Fibroblast of lung (primary cell): ENCODE data around the gene KIAA1671. TPM values are rescaled to one million over a fixed set of nuclear protein-coding genes. Genes with fewer than 3 reads are reported as not detected.

Experiments used
- DNase-seq, 2 donors: peaks; one replicate each; pipeline versions ENCODE4 v3.0.0 to v3.0.0-alpha.2; 2010; ENCODE audit warnings: low read depth in 2 of 2
- H2AFZ ChIP-seq: 2 replicates; pipeline ENCODE4 v1.5.1; 2012; ENCODE audit warnings: low read length, control low read depth, inconsistent platforms
- H3K27ac ChIP-seq: 2 replicates; pipeline ENCODE4 v1.5.1; 2011; ENCODE audit warnings: low read length, control low read depth; ENCODE audit not compliant: insufficient read depth
- H3K27me3 ChIP-seq: 2 replicates; pipeline ENCODE4 v1.5.1; 2011; ENCODE audit warnings: mild to moderate bottlenecking, low read length; ENCODE audit not compliant: control insufficient read depth, insufficient read depth
- H3K36me3 ChIP-seq: 2 replicates; pipeline ENCODE4 v1.5.1; 2011; ENCODE audit warnings: low read length; ENCODE audit not compliant: control insufficient read depth, insufficient read depth
- H3K4me1 ChIP-seq: 2 replicates; pipeline ENCODE4 v1.5.1; 2011; ENCODE audit warnings: low read length; ENCODE audit not compliant: control insufficient read depth, insufficient read depth; ENCODE audit errors: extremely low read depth
- H3K4me2 ChIP-seq: 2 replicates; pipeline ENCODE4 v1.5.1; 2011; ENCODE audit warnings: low read length, control low read depth; ENCODE audit not compliant: insufficient read depth; ENCODE audit errors: extremely low read depth
- H3K4me3 ChIP-seq, 4 experiments: fragments of 200-600 bp in 1 of 4; sonication (generic) in 1 of 4; replicated peaks in 1 of 4; 2 replicates each; pipeline ENCODE4 v1.5.1; 2011 to 2016; ENCODE audit warnings: low read length in 4 of 4, low read depth in 3 of 4, mild to moderate bottlenecking in 3 of 4, control low read depth in 2 of 4, inconsistent platforms in 1 of 4, mixed read lengths in 1 of 4; ENCODE audit not compliant: insufficient read depth in 1 of 4; ENCODE audit errors: control extremely low read depth in 1 of 4
- H3K79me2 ChIP-seq: 2 replicates; pipeline ENCODE4 v1.5.1; 2012; ENCODE audit warnings: mild to moderate bottlenecking, low read length, inconsistent platforms; ENCODE audit not compliant: control insufficient read depth, insufficient read depth
- H3K9ac ChIP-seq: 2 replicates; pipeline ENCODE4 v1.5.1; 2011; ENCODE audit warnings: mild to moderate bottlenecking, low read length, control low read depth; ENCODE audit not compliant: insufficient read depth
- H3K9me3 ChIP-seq: 2 replicates; pipeline ENCODE4 v1.5.1; 2012; ENCODE audit warnings: low read depth, low read length; ENCODE audit not compliant: control insufficient read depth, insufficient read depth
- H4K20me1 ChIP-seq: 2 replicates; pipeline ENCODE4 v1.5.1; 2011; ENCODE audit warnings: low read length; ENCODE audit not compliant: control insufficient read depth, insufficient read depth; ENCODE audit errors: extremely low read depth
- CTCF ChIP-seq, 2 donors: IDR thresholded peaks in 1 of 2; conservative IDR thresholded peaks in 1 of 2; 1 replicate in 1 of 2; 2 replicates in 1 of 2; pipeline ENCODE4 v1.5.1; 2011 to 2012; ENCODE audit warnings: low read length in 2 of 2, control low read depth in 1 of 2, inconsistent platforms in 1 of 2, low read depth in 1 of 2, mild to moderate bottlenecking in 1 of 2
- EZH2 ChIP-seq: IDR thresholded peaks from 2 replicates; pipeline ENCODE4 v1.5.1; 2012; ENCODE audit warnings: low read length, control low read depth, mild to moderate bottlenecking; ENCODE audit errors: missing control alignments
- polyA plus RNA-seq, 2 donors: library from polyadenylated mRNA; depleted of rRNA in 1 of 2; stranded (reverse) in 1 of 2; unstranded in 1 of 2; fragments of >200 nt; gene quantifications; 2 replicates each; pipeline ENCODE4 v1.2.1, GENCODE V29; 2011 to 2012; ENCODE audit warnings: missing spikeins in 1 of 2
- total RNA-seq: library from RNA; depleted of rRNA; stranded (reverse); fragments of >200 nt; gene quantifications from 2 replicates; pipeline ENCODE4 v1.2.1, GENCODE V29; 2014

KIAA1671 gene
- total and polyA plus RNA-seq, 2 donors (not counting 1 experiment from before 2014, with no cell fraction given) = 0.34 to 1.3 TPM

DNA sequence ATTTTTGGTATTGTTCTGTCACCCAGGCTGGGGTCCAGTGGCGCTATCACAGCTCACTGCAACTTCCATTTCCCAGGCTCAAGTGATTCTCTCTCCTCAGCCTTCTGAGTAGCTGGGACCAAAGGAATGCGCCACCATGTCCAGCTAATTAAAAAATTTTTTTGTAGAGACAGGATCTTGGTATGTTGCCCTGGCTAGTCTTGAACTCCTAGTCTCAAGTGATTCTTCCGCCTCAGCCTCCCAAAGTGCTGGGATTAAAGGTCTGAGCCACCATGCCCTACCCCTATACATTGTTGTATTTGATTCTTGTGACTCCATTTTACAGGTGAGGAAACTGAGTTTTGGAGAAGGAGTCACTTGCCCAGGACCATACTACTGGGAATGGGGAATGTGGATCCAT, 11.9 kb downstream of the KIAA1671 start:
- Histone ChIP-seq H4K20me1 (no peaks in the 10 kb centered on the region), H2AFZ (no peak overlapping the region), H3K9ac (no peak overlapping the region), H3K9me3 (no peaks in the 10 kb centered on the region), H3K27me3 (no peaks in the 10 kb centered on the region), H3K36me3 (no peaks in the 10 kb centered on the region), H3K4me2 (no peak overlapping the region), H3K4me1 (no peaks in the 10 kb centered on the region), H3K4me3 (no peak overlapping the region), H3K27ac (no peak overlapping the region), H3K79me2 (no peaks in the 10 kb centered on the region)
- DNase-seq = no peak
- no peak for TF ChIP-seq CTCF (conservative IDR thresholded peaks at IDR 0.05 in 1 of 2, IDR thresholded peaks at IDR 0.05 in 1 of 2; ENCODE audit: low read depth in 1 of 2, low read length in 2 of 2)
- TF ChIP-seq EZH2 = no peak

DNA sequence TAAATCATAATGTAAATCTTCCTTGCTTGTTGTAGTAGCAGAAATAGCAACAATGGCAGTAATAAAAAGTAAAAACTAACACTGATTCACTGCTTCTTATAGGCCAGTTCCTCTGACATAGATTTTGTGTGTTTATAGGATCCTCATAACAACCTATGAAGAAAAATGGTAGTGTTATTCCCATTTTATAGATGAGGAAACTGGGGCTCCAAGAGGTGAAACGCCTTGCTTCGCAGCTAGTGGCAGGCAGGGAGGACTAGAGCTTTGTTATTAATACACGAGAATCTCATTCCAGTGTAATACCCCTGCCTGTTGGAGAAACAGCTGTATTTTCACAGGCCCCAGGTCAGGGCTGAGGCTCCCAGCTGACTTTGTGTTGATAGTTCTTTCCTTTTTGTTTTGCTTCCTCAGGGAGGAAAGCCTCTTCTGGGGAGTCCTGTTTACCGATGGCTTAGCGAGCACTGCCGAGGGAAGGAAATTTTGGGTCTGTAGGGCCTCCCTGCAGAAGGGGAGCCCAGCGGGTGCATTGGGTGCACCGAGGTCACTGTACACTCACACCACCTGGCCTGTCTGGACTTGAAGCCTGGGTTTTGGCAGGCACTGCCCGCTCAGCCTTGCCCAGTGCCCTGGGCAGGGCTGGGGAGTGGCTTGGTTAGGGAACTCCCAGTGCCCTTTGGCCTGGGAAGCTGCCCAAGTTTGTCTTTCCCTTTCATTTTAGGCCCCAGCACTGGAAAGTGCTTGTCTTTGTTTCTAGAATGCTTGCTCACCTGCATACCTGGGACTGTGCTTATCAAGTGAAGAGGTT, 13.5 kb downstream of the KIAA1671 start:
- Histone ChIP-seq H2AFZ (no peak overlapping the region), H3K36me3 (no peaks in the 10 kb centered on the region), H3K27me3 (no peaks in the 10 kb centered on the region), H3K4me3 (no peak overlapping the region), H3K4me1 (no peaks in the 10 kb centered on the region), H3K79me2 (no peaks in the 10 kb centered on the region), H3K9ac (no peak overlapping the region), H3K4me2 (no peak overlapping the region), H3K9me3 (no peaks in the 10 kb centered on the region), H4K20me1 (no peaks in the 10 kb centered on the region), H3K27ac (no peak overlapping the region)
- no peak for DNase-seq
- no peak for TF ChIP-seq EZH2

GRCh38 chr22:24968066-24968561, 15.6 kb downstream of the KIAA1671 start:
- Histone ChIP-seq H3K27me3 (no peaks in the 10 kb centered on the region), H3K79me2 (no peaks in the 10 kb centered on the region), H4K20me1 (no peaks in the 10 kb centered on the region), H3K36me3 (no peaks in the 10 kb centered on the region), H3K27ac (no peak overlapping the region), H3K9me3 (no peaks in the 10 kb centered on the region), H3K9ac (no peak overlapping the region), H2AFZ (no peak overlapping the region), H3K4me1 (no peaks in the 10 kb centered on the region), H3K4me2 (no peak overlapping the region), H3K4me3 (no peak overlapping the region)
- DNase-seq = peak in 1 of 2 donors; percentile 51
- TF ChIP-seq EZH2 = no peak
- no peak for TF ChIP-seq CTCF (conservative IDR thresholded peaks at IDR 0.05 in 1 of 2, IDR thresholded peaks at IDR 0.05 in 1 of 2; ENCODE audit: low read depth in 1 of 2, low read length in 2 of 2)
